Astrocyte (in vitro differentiated cells and primary cell): ENCODE measurements around the gene TOP3B. TPM values are rescaled to one million over a fixed set of nuclear protein-coding genes. Genes with fewer than 3 reads are reported as not detected.

Source experiments
- DNase-seq: peaks from one replicate; pipeline ENCODE4 v3.0.0-alpha.2; 2010; ENCODE audit warnings: low read depth
- FAIRE-seq: peaks from 2 replicates; lab custom pipeline; 2011; peaks lifted over from hg19 to GRCh38; lab: Jason Lieb, UNC
- H2AFZ ChIP-seq: 2 replicates; pipeline ENCODE4 v1.6.0; 2012; ENCODE audit warnings: low read depth, low read length, inconsistent platforms
- H3K27ac ChIP-seq: 2 replicates; pipeline ENCODE4 v1.5.1; 2011; ENCODE audit warnings: low read depth, low read length, inconsistent platforms
- H3K27me3 ChIP-seq: 2 replicates; pipeline ENCODE4 v1.6.0; 2011; ENCODE audit warnings: low read length, inconsistent platforms; ENCODE audit not compliant: insufficient read depth
- H3K36me3 ChIP-seq: 2 replicates; pipeline ENCODE4 v1.5.1; 2011; ENCODE audit warnings: low read length, inconsistent platforms; ENCODE audit not compliant: insufficient read depth
- H3K4me1 ChIP-seq: 2 replicates; pipeline ENCODE4 v1.5.1; 2011; ENCODE audit warnings: low read length, inconsistent platforms; ENCODE audit not compliant: insufficient read depth
- H3K4me2 ChIP-seq: 2 replicates; pipeline ENCODE4 v1.6.0; 2012; ENCODE audit warnings: low read length, inconsistent platforms
- H3K4me3 ChIP-seq: 2 replicates; pipeline ENCODE4 v1.5.1; 2011; ENCODE audit warnings: low read depth, mild to moderate bottlenecking, low read length, inconsistent platforms; ENCODE audit not compliant: insufficient read depth
- H3K79me2 ChIP-seq: 2 replicates; pipeline ENCODE4 v1.6.0; 2012; ENCODE audit warnings: mild to moderate bottlenecking, low read length, inconsistent platforms; ENCODE audit not compliant: insufficient read depth
- H3K9ac ChIP-seq: 2 replicates; pipeline ENCODE4 v1.6.0; 2012; ENCODE audit warnings: mild to moderate bottlenecking, low read length, inconsistent platforms
- H3K9me3 ChIP-seq: 2 replicates; pipeline ENCODE4 v1.5.1; 2012; ENCODE audit warnings: low read depth, mild to moderate bottlenecking, low read length, inconsistent platforms; ENCODE audit not compliant: insufficient read depth
- H4K20me1 ChIP-seq: 2 replicates; pipeline ENCODE4 v1.6.0; 2012; ENCODE audit warnings: low read length, inconsistent platforms; ENCODE audit not compliant: insufficient read depth
- H3K27ac Mint-ChIP-seq: one replicate; pipeline ENCODE4 v1.8.0; 2021; ENCODE audit warnings: mild to moderate bottlenecking, mixed read lengths; ENCODE audit not compliant: unreplicated experiment
- H3K27me3 Mint-ChIP-seq: one replicate; pipeline ENCODE4 v1.8.0; 2021; ENCODE audit warnings: low read depth, mixed read lengths; ENCODE audit not compliant: unreplicated experiment
- H3K36me3 Mint-ChIP-seq: one replicate; pipeline ENCODE4 v1.8.0; 2021; ENCODE audit warnings: low read depth, mixed read lengths; ENCODE audit not compliant: unreplicated experiment
- H3K4me1 Mint-ChIP-seq: one replicate; pipeline ENCODE4 v1.8.0; 2021; ENCODE audit warnings: low read depth, mixed read lengths; ENCODE audit not compliant: unreplicated experiment
- H3K4me3 Mint-ChIP-seq: one replicate; pipeline ENCODE4 v1.8.0; 2021; ENCODE audit warnings: mild to moderate bottlenecking, moderate library complexity, mixed read lengths; ENCODE audit not compliant: unreplicated experiment
- H3K9me3 Mint-ChIP-seq: one replicate; pipeline ENCODE4 v1.8.0; 2021; ENCODE audit warnings: mild to moderate bottlenecking, mixed read lengths; ENCODE audit not compliant: unreplicated experiment
- CTCF ChIP-seq: IDR thresholded peaks from 2 replicates; pipeline ENCODE4 v1.5.1; 2011; ENCODE audit warnings: low read depth, mild to moderate bottlenecking, inconsistent platforms, low read length, moderate library complexity; ENCODE audit not compliant: insufficient read depth
- EZH2 ChIP-seq: IDR thresholded peaks from 2 replicates; pipeline ENCODE4 v1.6.1; 2012; ENCODE audit warnings: mild to moderate bottlenecking, low read length, inconsistent platforms; ENCODE audit not compliant: insufficient read depth
- total RNA-seq: library from RNA; stranded (reverse); gene quantifications from 2 replicates; pipeline ENCODE4 v1.2.1, GENCODE V29; 2021

Gene TOP3B
- total RNA-seq, 1 donor from 2014 or later = 37.3 TPM

- H3K9me3 ChIP-seq = no peaks in the 10 kb centered on the region
- H3K79me2 ChIP-seq = no peaks in the 10 kb centered on the region
- Mint-ChIP-seq H3K27me3 (peaks cover 49% of the 10 kb centered on the region), H3K36me3 (no peaks in the 10 kb centered on the region), H3K9me3 (no peaks in the 10 kb centered on the region), H3K4me3 (no peak overlapping the region), H3K27ac (no peak overlapping the region), H3K4me1 (no peaks in the 10 kb centered on the region)
- FAIRE-seq = no peak
- no peak overlapping the region for H3K4me2 ChIP-seq
- H3K36me3 ChIP-seq = no peaks in the 10 kb centered on the region
- TF ChIP-seq EZH2 = no peak
- no peak for TF ChIP-seq CTCF
- DNase-seq = no peak
- H3K4me3 ChIP-seq = no peak overlapping the region
- H3K9ac ChIP-seq = no peak overlapping the region
- peaks cover 18% of the 10 kb centered on the region for H3K27me3 ChIP-seq
- no peaks in the 10 kb centered on the region for H4K20me1 ChIP-seq
- no peaks in the 10 kb centered on the region for H3K4me1 ChIP-seq
- no peak overlapping the region for H2AFZ ChIP-seq
- no peak overlapping the region for H3K27ac ChIP-seq
These were observed 19.3 kb upstream of the TOP3B start for GRCh38 chr22:22001664-22002525.

- Histone ChIP-seq H3K4me2 (no peak overlapping the region), H3K4me3 (no peak overlapping the region), H4K20me1 (no peaks in the 10 kb centered on the region), H3K27me3 (peaks cover 18% of the 10 kb centered on the region), H3K27ac (no peak overlapping the region), H3K79me2 (no peaks in the 10 kb centered on the region), H2AFZ (no peak overlapping the region), H3K36me3 (no peaks in the 10 kb centered on the region), H3K9ac (no peak overlapping the region), H3K9me3 (no peaks in the 10 kb centered on the region), H3K4me1 (no peaks in the 10 kb centered on the region)
- no peak for TF ChIP-seq EZH2
- no peak for TF ChIP-seq CTCF
- Mint-ChIP-seq H3K27ac (no peak overlapping the region), H3K4me1 (no peaks in the 10 kb centered on the region), H3K36me3 (no peaks in the 10 kb centered on the region), H3K4me3 (no peak overlapping the region), H3K9me3 (no peaks in the 10 kb centered on the region), H3K27me3 (peaks cover 64% of the 10 kb centered on the region)
- FAIRE-seq = no peak
- DNase-seq = no peak
These were observed 16.1 kb upstream of the TOP3B start for GRCh38 chr22:21998595-21999247.
